RWPE2 (cell line): ENCODE measurements around the gene ZNF524.

ENCODE experiments used
- ATAC-seq: fragments of 200-7000 bp; cut with Tn5 transposase; 3 replicates; pipeline ENCODE4 v1.9.1; 2021; ENCODE audit warnings: low read depth
- DNase-seq: peaks from one replicate; pipeline ENCODE4 v3.0.0-alpha.2; 2020; ENCODE audit warnings: low spot score
- H3K27ac ChIP-seq: fragments of 450-650 bp; 2 replicates; pipeline ENCODE4 v1.5.1; 2017; ENCODE audit warnings: mild to moderate bottlenecking; ENCODE audit not compliant: poor library complexity, severe bottlenecking
- H3K27me3 ChIP-seq: fragments of 250-450 bp; sonication (Bioruptor Pico); 2 replicates; pipeline ENCODE4 v1.5.1; 2021; ENCODE audit warnings: mild to moderate bottlenecking, moderate library complexity; ENCODE audit not compliant: insufficient read depth, poor library complexity, severe bottlenecking
- H3K36me3 ChIP-seq: fragments of 250-450 bp; sonication (Bioruptor Pico); 2 replicates; pipeline ENCODE4 v1.5.1; 2020; ENCODE audit warnings: low read depth, mild to moderate bottlenecking, moderate library complexity
- H3K4me1 ChIP-seq: fragments of 250-450 bp; sonication (Bioruptor Pico); 2 replicates; pipeline ENCODE4 v1.5.1; 2021; ENCODE audit warnings: mild to moderate bottlenecking, moderate library complexity; ENCODE audit not compliant: insufficient read depth, poor library complexity, severe bottlenecking
- H3K4me3 ChIP-seq: fragments of 250-450 bp; sonication (Bioruptor Pico); 2 replicates; pipeline ENCODE4 v1.5.1; 2021; ENCODE audit warnings: mild to moderate bottlenecking, moderate library complexity; ENCODE audit not compliant: severe bottlenecking
- H3K9me3 ChIP-seq: fragments of 250-450 bp; sonication (Bioruptor Pico); 2 replicates; pipeline ENCODE4 v1.5.1; 2021; ENCODE audit warnings: mild to moderate bottlenecking, moderate library complexity; ENCODE audit not compliant: severe bottlenecking
- CTCF ChIP-seq: fragments of 450-650 bp; IDR thresholded peaks from one replicate; pipeline ENCODE4 v1.5.1; 2017; ENCODE audit warnings: mild to moderate bottlenecking, moderate library complexity; ENCODE audit not compliant: poor library complexity, severe bottlenecking

The ZNF524 gene

GRCh38 chr19:55645512-55645881, 45.4 kb downstream of the ZNF524 start:
- ATAC-seq = no peak
- no peak overlapping the region for H3K4me3 ChIP-seq
- no peak overlapping the region for H3K27ac ChIP-seq
- no peak for TF ChIP-seq CTCF
- H3K9me3 ChIP-seq = no peaks in the 10 kb centered on the region
- no peaks in the 10 kb centered on the region for H3K4me1 ChIP-seq
- no peaks in the 10 kb centered on the region for H3K27me3 ChIP-seq
- H3K36me3 ChIP-seq = peaks cover 17% of the 10 kb centered on the region
- DNase-seq = no peak

- no peaks in the 10 kb centered on the region for H3K4me1 ChIP-seq
- H3K27me3 ChIP-seq = no peaks in the 10 kb centered on the region
- TF ChIP-seq CTCF = no peak
- ATAC-seq (no peak), DNase-seq (no peak)
- H3K36me3 ChIP-seq = peaks cover 17% of the 10 kb centered on the region
- peak overlapping the region; percentile 76 for H3K4me3 ChIP-seq
- H3K9me3 ChIP-seq = no peaks in the 10 kb centered on the region
- peak overlapping the region; percentile 66 for H3K27ac ChIP-seq
These were observed 47.0 kb downstream of the ZNF524 start for GRCh38 chr19:55646889-55647731.

- peak within 1 kb of the TSS; percentile 66 for H3K27ac ChIP-seq
- no peaks in the 10 kb centered on the region for H3K4me1 ChIP-seq
- peak; percentile 40 for ATAC-seq
- H3K36me3 ChIP-seq = peaks cover 17% of the 10 kb centered on the region
- TF ChIP-seq CTCF = no peak
- no peaks in the 10 kb centered on the region for H3K9me3 ChIP-seq
- H3K4me3 ChIP-seq = peak within 1 kb of the TSS; percentile 76
- DNase-seq = no peak
- no peaks in the 10 kb centered on the region for H3K27me3 ChIP-seq
These were observed 47.9 kb downstream of the ZNF524 start, which contains the start of gene CCDC106 for GRCh38 chr19:55647732-55648584. Gene CCDC106 (plus strand): TSS chr19:55648212. CDS start chr19:55649047, 835 bp downstream.

- DNase-seq (no peak), ATAC-seq (0 out of 3 replicates have a peak, but pooled peaks have one; percentile 14)
- Histone ChIP-seq H3K27me3 (no peaks in the 10 kb centered on the region), H3K27ac (peak overlapping the region; percentile 66), H3K4me3 (peak overlapping the region; percentile 76), H3K9me3 (no peaks in the 10 kb centered on the region), H3K36me3 (peaks cover 17% of the 10 kb centered on the region), H3K4me1 (no peaks in the 10 kb centered on the region)
- no peak for TF ChIP-seq CTCF
These were observed 48.6 kb downstream of the ZNF524 start for GRCh38 chr19:55648585-55649267.
